Transverse colon (tissue), 4 donors: ENCODE results near the gene BMP8B. TPM values are rescaled to one million over a fixed set of nuclear protein-coding genes. Genes with fewer than 3 reads are reported as not detected.
"Not testable (repeated sequence)": the region's sequence is repeated elsewhere in the genome, so short reads cannot be mapped to it uniquely, and the experiment has no call there.

Experiments
- DNase-seq: peaks from one replicate; pipeline ENCODE4 v3.0.0-alpha.2; 2019
- H3K27ac ChIP-seq, 4 donors: fragments of 200-600 bp; sonication (generic); 2 replicates each; pipeline ENCODE4 v1.5.1; 2016 to 2018; ENCODE audit warnings: inconsistent platforms in 4 of 4
- H3K27me3 ChIP-seq: fragments of 200-600 bp; sonication (generic); 2 replicates; pipeline ENCODE4 v1.5.1; 2017; ENCODE audit warnings: inconsistent platforms
- H3K36me3 ChIP-seq, 4 donors: fragments of 200-600 bp; sonication (generic); 2 replicates each; pipeline ENCODE4 v1.5.1; 2017 to 2019; ENCODE audit warnings: inconsistent platforms in 4 of 4
- H3K4me1 ChIP-seq, 4 donors: fragments of 200-600 bp; sonication (generic); 2 replicates each; pipeline ENCODE4 v1.5.1; 2017 to 2020; ENCODE audit warnings: inconsistent platforms in 4 of 4
- H3K4me3 ChIP-seq, 4 donors: fragments of 200-600 bp; sonication (generic); 1 replicate in 1 of 4; 2 replicates in 3 of 4; pipeline versions ENCODE4 v1.5.1 to v1.6.1; 2017 to 2019; ENCODE audit warnings: inconsistent platforms in 4 of 4
- H3K9me3 ChIP-seq, 2 donors: fragments of 200-600 bp; sonication (generic); 2 replicates each; pipeline ENCODE4 v1.5.1; 2017 to 2019; ENCODE audit warnings: inconsistent platforms in 2 of 2
- CTCF ChIP-seq, 5 experiments: fragments of 200-600 bp in 3 of 5; fragments of 450-650 bp in 2 of 5; sonication (generic) in 3 of 5; IDR thresholded peaks; 1 replicate in 2 of 5; 2 replicates in 3 of 5; pipeline ENCODE4 v1.5.1; 2016 to 2017; ENCODE audit warnings: antibody characterized with exemption in 5 of 5, inconsistent platforms in 3 of 5, mild to moderate bottlenecking in 2 of 5, moderate library complexity in 1 of 5
- EP300 ChIP-seq: sonication (generic); formaldehyde crosslinking; IDR thresholded peaks from one replicate; pipeline ENCODE4 v1.6.1; 2017; ENCODE audit warnings: antibody characterized with exemption, low read depth
- POLR2A ChIP-seq: fragments of 450-650 bp; IDR thresholded peaks from one replicate; pipeline ENCODE4 v1.6.1; 2016; ENCODE audit warnings: antibody characterized with exemption, mild to moderate bottlenecking, moderate library complexity
- POLR2AphosphoS5 ChIP-seq, 3 donors: sonication (generic); formaldehyde crosslinking; IDR thresholded peaks; one replicate each; pipeline ENCODE4 v1.6.1; 2016; ENCODE audit warnings: antibody characterized with exemption in 3 of 3
- WGBS, 2 donors: methylation state at CpG; one replicate each; pipeline ENCODE4 v1.1.5; 2018; ENCODE audit warnings: low coverage in 1 of 2; 5-methylcytosine and 5-hydroxymethylcytosine counted together
- in situ Hi-C, 4 donors: fragments of 200-750 bp; cut with MboI; loops; one replicate each; pipeline versions ENCODE4 v1.15.0 to v1.15.1; 2017; ENCODE audit warnings: low sequenced_read_pairs in 3 of 4, low pct_ligation_motif_present in 1 of 4, low pct_unique_long_range_greater_than_20kb in 1 of 4
- intact Hi-C: fragments of 100-400 bp; cut with DNase I; formaldehyde crosslinking; loops from one replicate; pipeline ENCODE4 v1.15.1; 2023; ENCODE audit warnings: low total_unique reads
- total RNA-seq, 4 donors: library from RNA; depleted of rRNA; stranded (reverse); fragments of >200 nt; gene quantifications; one replicate each; pipeline ENCODE4 v1.1.0, GENCODE V29; 2016

BMP8B gene
- total RNA-seq, 4 donors from 2014 or later, result 1.2 to 27.2 (median 17.4) TPM

- intact Hi-C loops, in situ Hi-C loops, H3K36me3 ChIP-seq, H3K9me3 ChIP-seq, H3K4me3 ChIP-seq, H3K27me3 ChIP-seq, H3K27ac ChIP-seq, DNase-seq, H3K4me1 ChIP-seq: not testable (repeated sequence)
- WGBS, 2 donors, result 24% methylated on average over 25 of the region's 71 CpGs; no CpG with 5 or more reads in 1 of the 2 donors
These were observed 18.3 kb downstream of the BMP8B start for GRCh38 chr1:39770100-39771021.

- H3K27me3 ChIP-seq, H3K9me3 ChIP-seq, intact Hi-C loops, H3K4me3 ChIP-seq, DNase-seq, H3K27ac ChIP-seq, in situ Hi-C loops, H3K36me3 ChIP-seq, H3K4me1 ChIP-seq: not testable (repeated sequence)
- 93% methylated on average over 13 of the region's 19 CpGs; no CpG with 5 or more reads in 1 of the 2 donors for WGBS, 2 donors
These were observed 19.2 kb downstream of the BMP8B start for GRCh38 chr1:39769502-39769901.

GRCh38 chr1:39766466-39766865 lies 22.2 kb downstream of the BMP8B start:
- H3K4me3 ChIP-seq, intact Hi-C loops, H3K9me3 ChIP-seq, H3K4me1 ChIP-seq, H3K27ac ChIP-seq, H3K36me3 ChIP-seq, H3K27me3 ChIP-seq, in situ Hi-C loops: not testable (repeated sequence)
- peak; percentile 24 for DNase-seq
- 33 to 39% methylated on average over 1 to 3 of the region's 5 CpGs for WGBS, 2 donors

- in situ Hi-C loops, DNase-seq, H3K36me3 ChIP-seq, intact Hi-C loops, H3K27ac ChIP-seq, H3K4me1 ChIP-seq, H3K4me3 ChIP-seq, H3K27me3 ChIP-seq, H3K9me3 ChIP-seq: not testable (repeated sequence)
- 87% methylated on average over 10 of the region's 19 CpGs; no CpG with 5 or more reads in 1 of the 2 donors for WGBS, 2 donors
These were observed 24.2 kb downstream of the BMP8B start for GRCh38 chr1:39764512-39764911.

- H3K9me3 ChIP-seq, H3K4me3 ChIP-seq, in situ Hi-C loops, H3K4me1 ChIP-seq, H3K27ac ChIP-seq, H3K27me3 ChIP-seq, H3K36me3 ChIP-seq, DNase-seq, intact Hi-C loops: not testable (repeated sequence)
- 85% methylated on average over 13 of the region's 18 CpGs; no CpG with 5 or more reads in 1 of the 2 donors for WGBS, 2 donors
These were observed 24.9 kb downstream of the BMP8B start for GRCh38 chr1:39763619-39764374.

GRCh38 chr1:39762550-39763540 lies 25.8 kb downstream of the BMP8B start:
- no peaks in the 10 kb centered on the region for H3K9me3 ChIP-seq
- H3K36me3 ChIP-seq, result no peaks in the 10 kb centered on the region
- peaks cover 0 to 4% (median 2%) of the 10 kb centered on the region in 4 donors for H3K4me1 ChIP-seq
- no peak for DNase-seq
- H3K4me3 ChIP-seq, result no peak overlapping the region
- TF ChIP-seq EP300 (no peak), CTCF (IDR thresholded peaks at IDR 0.05) (no peak), POLR2AphosphoS5 (IDR thresholded peaks at IDR 0.05) (no peak), POLR2A (no peak)
- intact Hi-C loops, result no loop called here
- WGBS, 2 donors, result 92% methylated on average over 30 of the region's 30 CpGs; no CpG with 5 or more reads in 1 of the 2 donors
- no peaks in the 10 kb centered on the region for H3K27me3 ChIP-seq
- H3K27ac ChIP-seq, result no peak overlapping the region
- in situ Hi-C loops, result no loop called here
